WTC11 (cell line): ENCODE measurements around the gene CUTA. TPM values are rescaled to one million over a fixed set of nuclear protein-coding genes. Genes with fewer than 3 reads are reported as not detected.

Experiments used
- CREM ChIP-seq: sonication (generic); formaldehyde crosslinking; IDR thresholded peaks from 2 replicates; pipeline ENCODE4 v1.8.1; 2022; ENCODE audit warnings: mild to moderate bottlenecking, missing genetic modification reagents, moderate library complexity
- EMX1 ChIP-seq: fragments of 250-450 bp; sonication (Bioruptor Pico); IDR thresholded peaks from 2 replicates; pipeline ENCODE4 v1.8.0; 2021; ENCODE audit warnings: mild to moderate bottlenecking
- FOXP1 ChIP-seq: sonication (generic); formaldehyde crosslinking; IDR thresholded peaks from 2 replicates; pipeline ENCODE4 v1.8.0; 2022; ENCODE audit warnings: missing genetic modification reagents, mild to moderate bottlenecking, moderate library complexity, borderline replicate concordance
- GABPB1 ChIP-seq: sonication (generic); formaldehyde crosslinking; IDR thresholded peaks from 2 replicates; pipeline ENCODE4 v1.8.1; 2023; ENCODE audit warnings: mild to moderate bottlenecking, missing genetic modification reagents
- GRHL2 ChIP-seq: fragments of 250-450 bp; sonication (Bioruptor Pico); IDR thresholded peaks from 2 replicates; pipeline ENCODE4 v1.8.0; 2022; ENCODE audit warnings: mild to moderate bottlenecking, moderate library complexity; ENCODE audit not compliant: insufficient replicate concordance, severe bottlenecking
- HMGA2 ChIP-seq: fragments of 250-450 bp; sonication (Bioruptor Pico); IDR thresholded peaks from 2 replicates; pipeline ENCODE4 v1.4.0; 2021; ENCODE audit warnings: mild to moderate bottlenecking, moderate library complexity
- IRF2 ChIP-seq: sonication (generic); formaldehyde crosslinking; IDR thresholded peaks from 2 replicates; pipeline ENCODE4 v1.8.0; 2022; ENCODE audit warnings: low read depth, missing genetic modification reagents, borderline replicate concordance
- MYBL2 ChIP-seq: sonication (generic); formaldehyde crosslinking; IDR thresholded peaks from 2 replicates; pipeline ENCODE4 v1.8.1; 2023; ENCODE audit warnings: mild to moderate bottlenecking, moderate library complexity, missing genetic modification reagents
- NFATC4 ChIP-seq: fragments of 250-450 bp; sonication (Bioruptor Pico); IDR thresholded peaks from 2 replicates; pipeline ENCODE4 v1.9.0; 2021; ENCODE audit warnings: mild to moderate bottlenecking
- NFYB ChIP-seq: sonication (generic); formaldehyde crosslinking; conservative IDR thresholded peaks from 2 replicates; pipeline ENCODE4 v1.8.0; 2022; ENCODE audit warnings: low read depth, missing genetic modification reagents
- NR1H2 ChIP-seq: sonication (generic); formaldehyde crosslinking; IDR thresholded peaks from 2 replicates; pipeline ENCODE4 v1.9.0; 2021; ENCODE audit warnings: mild to moderate bottlenecking, moderate library complexity, missing genetic modification reagents
- NR3C1 ChIP-seq: sonication (generic); formaldehyde crosslinking; conservative IDR thresholded peaks from 2 replicates; pipeline ENCODE4 v1.8.1; 2023; ENCODE audit warnings: low read depth, mild to moderate bottlenecking, missing genetic modification reagents
- RORB ChIP-seq: fragments of 250-450 bp; sonication (Bioruptor Pico); IDR thresholded peaks from 2 replicates; pipeline ENCODE4 v1.9.0; 2021; ENCODE audit warnings: mild to moderate bottlenecking
- TCF7 ChIP-seq: sonication (generic); formaldehyde crosslinking; IDR thresholded peaks from 2 replicates; pipeline ENCODE4 v1.8.0; 2022; ENCODE audit warnings: mild to moderate bottlenecking, low read depth, missing genetic modification reagents, moderate library complexity
- ZNF232 ChIP-seq: sonication (generic); formaldehyde crosslinking; IDR thresholded peaks from 2 replicates; pipeline ENCODE4 v1.8.0; 2022; ENCODE audit warnings: mild to moderate bottlenecking, missing genetic modification reagents
- ZNF263 ChIP-seq: sonication (generic); formaldehyde crosslinking; IDR thresholded peaks from 2 replicates; pipeline ENCODE4 v1.8.1; 2022; ENCODE audit warnings: low read depth, mild to moderate bottlenecking, moderate library complexity, missing genetic modification reagents
- ZNF317 ChIP-seq: sonication (generic); formaldehyde crosslinking; IDR thresholded peaks from 2 replicates; pipeline ENCODE4 v1.8.1; 2023; ENCODE audit warnings: low read depth, mild to moderate bottlenecking, moderate library complexity, missing genetic modification reagents, borderline replicate concordance
- ZNF396 ChIP-seq: fragments of 250-450 bp; sonication (Bioruptor Pico); IDR thresholded peaks from 2 replicates; pipeline ENCODE4 v1.8.0; 2021; ENCODE audit warnings: mild to moderate bottlenecking, moderate library complexity, borderline replicate concordance
- ZNF671 ChIP-seq: fragments of 250-450 bp; sonication (Bioruptor Pico); IDR thresholded peaks from 2 replicates; pipeline ENCODE4 v1.8.0; 2021; ENCODE audit warnings: mild to moderate bottlenecking
- total RNA-seq: library from RNA; stranded (reverse); gene quantifications from 3 replicates; pipeline ENCODE4 v1.2.3, GENCODE V29; 2021
- TF ChIP-seq, protein P1 (sequence below): sonication (generic); formaldehyde crosslinking; IDR thresholded peaks from 2 replicates; pipeline ENCODE4 v1.8.1; 2023; ENCODE audit warnings: mild to moderate bottlenecking, missing genetic modification reagents
- TF ChIP-seq, protein P2 (sequence below): sonication (generic); formaldehyde crosslinking; IDR thresholded peaks from 2 replicates; pipeline ENCODE4 v1.8.1; 2022; ENCODE audit warnings: mild to moderate bottlenecking, missing genetic modification reagents, moderate library complexity, borderline replicate concordance
- TF ChIP-seq, protein P3 (sequence below): sonication (generic); formaldehyde crosslinking; IDR thresholded peaks from 2 replicates; pipeline ENCODE4 v1.8.1; 2022; ENCODE audit warnings: low read depth, missing genetic modification reagents, borderline replicate concordance
- TF ChIP-seq, protein P4 (sequence below): fragments of 250-450 bp; sonication (Bioruptor Pico); IDR thresholded peaks from 2 replicates; pipeline ENCODE4 v1.8.0; 2021; ENCODE audit warnings: mild to moderate bottlenecking
- TF ChIP-seq, protein P5 (sequence below): sonication (generic); formaldehyde crosslinking; IDR thresholded peaks from 2 replicates; pipeline ENCODE4 v1.8.1; 2023; ENCODE audit warnings: mild to moderate bottlenecking, missing genetic modification reagents, moderate library complexity
- TF ChIP-seq, protein P6 (sequence below): fragments of 250-450 bp; sonication (Bioruptor Pico); conservative IDR thresholded peaks from 2 replicates; pipeline ENCODE4 v1.9.0; 2021; ENCODE audit warnings: mild to moderate bottlenecking
- TF ChIP-seq, protein P7 (sequence below): sonication (generic); formaldehyde crosslinking; IDR thresholded peaks from 2 replicates; pipeline ENCODE4 v1.8.1; 2022; ENCODE audit warnings: mild to moderate bottlenecking, moderate library complexity, missing genetic modification reagents
- TF ChIP-seq, protein P8 (sequence below): sonication (generic); formaldehyde crosslinking; IDR thresholded peaks from 2 replicates; pipeline ENCODE4 v1.8.0; 2023; ENCODE audit warnings: mild to moderate bottlenecking, missing genetic modification reagents

CUTA gene
- total RNA-seq, 1 experiment from 2014 or later = 247 TPM

DNA sequence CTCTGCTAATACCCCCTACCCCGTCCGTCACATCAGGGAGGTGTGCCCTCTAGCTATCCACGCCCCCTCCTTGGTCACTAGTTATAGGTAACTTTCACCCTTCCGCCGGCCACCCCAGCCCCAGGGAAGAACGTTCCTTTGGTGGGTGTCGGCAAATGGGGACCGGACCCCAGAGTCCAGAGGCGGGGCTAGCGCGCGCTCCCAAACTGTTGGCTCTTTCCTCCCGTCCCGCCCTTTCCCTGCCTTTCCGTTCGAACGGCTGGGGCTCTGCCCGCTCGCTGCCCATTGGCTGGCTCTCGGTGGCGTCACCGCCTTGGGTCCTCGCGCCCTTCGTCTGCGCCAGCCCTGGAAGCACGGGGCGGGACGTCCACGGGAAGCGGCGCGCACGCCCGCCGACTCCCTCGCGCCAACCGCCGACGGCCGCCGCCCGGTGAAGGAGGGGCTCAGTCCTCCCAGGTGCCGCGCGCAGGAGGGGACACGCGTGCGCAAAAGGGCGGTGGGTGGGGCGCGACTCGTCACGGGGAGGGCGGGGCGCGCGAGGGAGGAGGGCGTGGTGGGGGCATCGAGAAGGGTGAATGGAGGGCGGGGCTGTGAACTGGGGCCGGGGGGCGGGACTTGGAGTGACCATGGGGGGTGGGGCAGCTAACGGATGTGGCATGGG lies 7.7 kb downstream of the CUTA start (continued):
- TF ChIP-seq, protein P1, sequence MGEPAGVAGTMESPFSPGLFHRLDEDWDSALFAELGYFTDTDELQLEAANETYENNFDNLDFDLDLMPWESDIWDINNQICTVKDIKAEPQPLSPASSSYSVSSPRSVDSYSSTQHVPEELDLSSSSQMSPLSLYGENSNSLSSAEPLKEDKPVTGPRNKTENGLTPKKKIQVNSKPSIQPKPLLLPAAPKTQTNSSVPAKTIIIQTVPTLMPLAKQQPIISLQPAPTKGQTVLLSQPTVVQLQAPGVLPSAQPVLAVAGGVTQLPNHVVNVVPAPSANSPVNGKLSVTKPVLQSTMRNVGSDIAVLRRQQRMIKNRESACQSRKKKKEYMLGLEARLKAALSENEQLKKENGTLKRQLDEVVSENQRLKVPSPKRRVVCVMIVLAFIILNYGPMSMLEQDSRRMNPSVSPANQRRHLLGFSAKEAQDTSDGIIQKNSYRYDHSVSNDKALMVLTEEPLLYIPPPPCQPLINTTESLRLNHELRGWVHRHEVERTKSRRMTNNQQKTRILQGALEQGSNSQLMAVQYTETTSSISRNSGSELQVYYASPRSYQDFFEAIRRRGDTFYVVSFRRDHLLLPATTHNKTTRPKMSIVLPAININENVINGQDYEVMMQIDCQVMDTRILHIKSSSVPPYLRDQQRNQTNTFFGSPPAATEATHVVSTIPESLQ (CRISPR knock-in tag) = no peak
- TF ChIP-seq EMX1 (CRISPR knock-in tag) = peak; percentile 85
- peak; percentile 89; the same call in 1 of the 2 replicates for TF ChIP-seq CREM
- no peak for TF ChIP-seq TCF7 (CRISPR knock-in tag)
- TF ChIP-seq GRHL2 = no peak
- TF ChIP-seq, protein P2, sequence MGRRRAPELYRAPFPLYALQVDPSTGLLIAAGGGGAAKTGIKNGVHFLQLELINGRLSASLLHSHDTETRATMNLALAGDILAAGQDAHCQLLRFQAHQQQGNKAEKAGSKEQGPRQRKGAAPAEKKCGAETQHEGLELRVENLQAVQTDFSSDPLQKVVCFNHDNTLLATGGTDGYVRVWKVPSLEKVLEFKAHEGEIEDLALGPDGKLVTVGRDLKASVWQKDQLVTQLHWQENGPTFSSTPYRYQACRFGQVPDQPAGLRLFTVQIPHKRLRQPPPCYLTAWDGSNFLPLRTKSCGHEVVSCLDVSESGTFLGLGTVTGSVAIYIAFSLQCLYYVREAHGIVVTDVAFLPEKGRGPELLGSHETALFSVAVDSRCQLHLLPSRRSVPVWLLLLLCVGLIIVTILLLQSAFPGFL (CRISPR knock-in tag) = no peak; the same call in 1 of the 2 replicates
- no peak for TF ChIP-seq ZNF317 (CRISPR knock-in tag)
- no peak for TF ChIP-seq ZNF671 (CRISPR knock-in tag)
- 0 out of 2 replicates have a peak, but pooled peaks have one; percentile 70 for TF ChIP-seq ZNF232
- TF ChIP-seq, protein P3, sequence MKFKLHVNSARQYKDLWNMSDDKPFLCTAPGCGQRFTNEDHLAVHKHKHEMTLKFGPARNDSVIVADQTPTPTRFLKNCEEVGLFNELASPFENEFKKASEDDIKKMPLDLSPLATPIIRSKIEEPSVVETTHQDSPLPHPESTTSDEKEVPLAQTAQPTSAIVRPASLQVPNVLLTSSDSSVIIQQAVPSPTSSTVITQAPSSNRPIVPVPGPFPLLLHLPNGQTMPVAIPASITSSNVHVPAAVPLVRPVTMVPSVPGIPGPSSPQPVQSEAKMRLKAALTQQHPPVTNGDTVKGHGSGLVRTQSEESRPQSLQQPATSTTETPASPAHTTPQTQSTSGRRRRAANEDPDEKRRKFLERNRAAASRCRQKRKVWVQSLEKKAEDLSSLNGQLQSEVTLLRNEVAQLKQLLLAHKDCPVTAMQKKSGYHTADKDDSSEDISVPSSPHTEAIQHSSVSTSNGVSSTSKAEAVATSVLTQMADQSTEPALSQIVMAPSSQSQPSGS = no peak
- peak; percentile 93 for TF ChIP-seq NFYB (CRISPR knock-in tag)
- no peak for TF ChIP-seq RORB (CRISPR knock-in tag)
- TF ChIP-seq, protein P4, sequence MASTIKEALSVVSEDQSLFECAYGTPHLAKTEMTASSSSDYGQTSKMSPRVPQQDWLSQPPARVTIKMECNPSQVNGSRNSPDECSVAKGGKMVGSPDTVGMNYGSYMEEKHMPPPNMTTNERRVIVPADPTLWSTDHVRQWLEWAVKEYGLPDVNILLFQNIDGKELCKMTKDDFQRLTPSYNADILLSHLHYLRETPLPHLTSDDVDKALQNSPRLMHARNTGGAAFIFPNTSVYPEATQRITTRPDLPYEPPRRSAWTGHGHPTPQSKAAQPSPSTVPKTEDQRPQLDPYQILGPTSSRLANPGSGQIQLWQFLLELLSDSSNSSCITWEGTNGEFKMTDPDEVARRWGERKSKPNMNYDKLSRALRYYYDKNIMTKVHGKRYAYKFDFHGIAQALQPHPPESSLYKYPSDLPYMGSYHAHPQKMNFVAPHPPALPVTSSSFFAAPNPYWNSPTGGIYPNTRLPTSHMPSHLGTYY = no peak
- TF ChIP-seq NR3C1 = no peak
- no peak for TF ChIP-seq ZNF263 (CRISPR knock-in tag)
- TF ChIP-seq, protein P5, sequence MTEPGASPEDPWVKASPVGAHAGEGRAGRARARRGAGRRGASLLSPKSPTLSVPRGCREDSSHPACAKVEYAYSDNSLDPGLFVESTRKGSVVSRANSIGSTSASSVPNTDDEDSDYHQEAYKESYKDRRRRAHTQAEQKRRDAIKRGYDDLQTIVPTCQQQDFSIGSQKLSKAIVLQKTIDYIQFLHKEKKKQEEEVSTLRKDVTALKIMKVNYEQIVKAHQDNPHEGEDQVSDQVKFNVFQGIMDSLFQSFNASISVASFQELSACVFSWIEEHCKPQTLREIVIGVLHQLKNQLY (CRISPR knock-in tag) = no peak
- TF ChIP-seq ZNF396 (CRISPR knock-in tag) = no peak
- no peak for TF ChIP-seq NR1H2 (CRISPR knock-in tag)
- peak; percentile 94 for TF ChIP-seq MYBL2
- peak; percentile 94 for TF ChIP-seq FOXP1 (CRISPR knock-in tag)
- TF ChIP-seq NFATC4 (CRISPR knock-in tag) = peak; percentile 74; the same call in 1 of the 2 replicates
- no peak for TF ChIP-seq IRF2
- TF ChIP-seq, protein P6, sequence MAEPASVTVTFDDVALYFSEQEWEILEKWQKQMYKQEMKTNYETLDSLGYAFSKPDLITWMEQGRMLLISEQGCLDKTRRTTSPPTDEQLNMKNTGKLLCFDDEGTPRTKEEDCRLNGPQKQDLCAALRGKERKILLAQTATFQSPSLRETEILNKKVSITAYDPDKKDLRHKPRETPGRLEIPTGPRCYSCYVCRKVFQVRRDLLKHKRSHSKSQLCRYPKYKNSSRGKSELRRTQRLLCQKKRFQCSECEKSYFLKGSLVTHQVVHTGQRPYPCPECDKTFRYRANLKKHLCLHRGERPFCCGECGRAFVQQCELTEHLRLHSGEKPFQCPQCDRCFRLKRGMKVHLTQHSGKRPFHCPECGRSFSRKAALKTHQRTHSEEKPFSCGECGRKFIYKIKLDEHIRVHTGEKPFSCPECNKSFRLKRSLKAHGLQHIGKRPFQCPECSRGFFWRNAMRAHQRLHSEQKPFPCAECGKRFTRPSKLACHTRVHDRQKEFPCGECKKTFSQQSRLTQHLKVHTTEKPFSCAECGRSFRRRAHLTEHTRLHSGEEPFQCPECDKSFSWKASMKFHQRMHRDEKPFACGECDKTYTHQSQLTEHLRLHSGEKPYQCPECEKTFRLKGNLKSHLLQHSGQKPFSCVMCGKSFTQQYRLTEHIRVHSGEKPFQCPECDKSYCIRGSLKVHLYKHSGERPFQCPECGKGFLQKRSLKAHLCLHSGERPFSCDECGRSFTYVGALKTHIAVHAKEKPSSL = no peak; the same call in 1 of the 2 replicates
- TF ChIP-seq HMGA2 (CRISPR knock-in tag) = no peak
- peak; percentile 93 for TF ChIP-seq GABPB1 (CRISPR knock-in tag)
- TF ChIP-seq, protein P7, sequence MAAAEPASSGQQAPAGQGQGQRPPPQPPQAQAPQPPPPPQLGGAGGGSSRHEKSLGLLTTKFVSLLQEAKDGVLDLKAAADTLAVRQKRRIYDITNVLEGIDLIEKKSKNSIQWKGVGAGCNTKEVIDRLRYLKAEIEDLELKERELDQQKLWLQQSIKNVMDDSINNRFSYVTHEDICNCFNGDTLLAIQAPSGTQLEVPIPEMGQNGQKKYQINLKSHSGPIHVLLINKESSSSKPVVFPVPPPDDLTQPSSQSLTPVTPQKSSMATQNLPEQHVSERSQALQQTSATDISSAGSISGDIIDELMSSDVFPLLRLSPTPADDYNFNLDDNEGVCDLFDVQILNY = peak; percentile 95
- TF ChIP-seq, protein P8, sequence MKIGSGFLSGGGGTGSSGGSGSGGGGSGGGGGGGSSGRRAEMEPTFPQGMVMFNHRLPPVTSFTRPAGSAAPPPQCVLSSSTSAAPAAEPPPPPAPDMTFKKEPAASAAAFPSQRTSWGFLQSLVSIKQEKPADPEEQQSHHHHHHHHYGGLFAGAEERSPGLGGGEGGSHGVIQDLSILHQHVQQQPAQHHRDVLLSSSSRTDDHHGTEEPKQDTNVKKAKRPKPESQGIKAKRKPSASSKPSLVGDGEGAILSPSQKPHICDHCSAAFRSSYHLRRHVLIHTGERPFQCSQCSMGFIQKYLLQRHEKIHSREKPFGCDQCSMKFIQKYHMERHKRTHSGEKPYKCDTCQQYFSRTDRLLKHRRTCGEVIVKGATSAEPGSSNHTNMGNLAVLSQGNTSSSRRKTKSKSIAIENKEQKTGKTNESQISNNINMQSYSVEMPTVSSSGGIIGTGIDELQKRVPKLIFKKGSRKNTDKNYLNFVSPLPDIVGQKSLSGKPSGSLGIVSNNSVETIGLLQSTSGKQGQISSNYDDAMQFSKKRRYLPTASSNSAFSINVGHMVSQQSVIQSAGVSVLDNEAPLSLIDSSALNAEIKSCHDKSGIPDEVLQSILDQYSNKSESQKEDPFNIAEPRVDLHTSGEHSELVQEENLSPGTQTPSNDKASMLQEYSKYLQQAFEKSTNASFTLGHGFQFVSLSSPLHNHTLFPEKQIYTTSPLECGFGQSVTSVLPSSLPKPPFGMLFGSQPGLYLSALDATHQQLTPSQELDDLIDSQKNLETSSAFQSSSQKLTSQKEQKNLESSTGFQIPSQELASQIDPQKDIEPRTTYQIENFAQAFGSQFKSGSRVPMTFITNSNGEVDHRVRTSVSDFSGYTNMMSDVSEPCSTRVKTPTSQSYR (CRISPR knock-in tag) = peak; percentile 79
